ENCODE data around the gene AHR.

DNA sequence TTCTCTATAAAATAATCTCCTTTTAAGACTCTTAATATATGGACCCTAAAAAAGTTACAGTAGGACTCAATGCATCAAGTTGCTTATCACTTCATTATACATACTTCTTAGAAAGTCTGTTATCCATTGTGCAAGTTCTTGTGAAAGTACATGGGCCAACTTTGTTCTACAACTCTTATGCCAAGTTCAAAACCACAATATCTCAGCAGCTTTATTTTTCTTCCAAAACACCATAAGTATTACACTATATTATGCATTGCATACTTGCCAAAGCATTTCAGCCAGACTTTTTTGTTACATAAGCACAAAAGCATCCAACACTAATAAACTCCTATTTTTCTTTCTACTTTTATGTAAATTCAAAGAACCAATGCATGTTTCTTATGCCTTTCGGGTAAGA is 94.4 kb downstream of the AHR start:
- TF ChIP-seq CTCF (IDR thresholded peaks at IDR 0.05) (no peak), ZFX (IDR thresholded peaks at IDR 0.05; ENCODE audit: borderline replicate concordance) (no peak)

Data from 22Rv1 (cell line).